A549 (cell line): ENCODE data around the gene SLC2A8. TPM values are rescaled to one million over a fixed set of nuclear protein-coding genes. Genes with fewer than 3 reads are reported as not detected.

ENCODE experiments used
- ATAC-seq, 2 experiments: fragments of 200-7000 bp in 1 of 2; fragments of >200 bp in 1 of 2; cut with Nextera tagmentation in 1 of 2; cut with Tn5 transposase in 1 of 2; 3 replicates each; pipeline versions ENCODE4 v1.8.0 to v1.9.1; 2018 to 2020; ENCODE audit warnings: mild to moderate bottlenecking in 1 of 2, moderate library complexity in 1 of 2
- CTCF ChIA-PET: fragments of 300-600 bp; sonication (Branson Sonifier 250); formaldehyde crosslinking; extraction: SDS; loops from one replicate; lab custom pipeline; 2021; ENCODE audit warnings: antibody characterized with exemption, inconsistent platforms; lab: Yijun Ruan, JAX
- POLR2A ChIA-PET: fragments of 350-600 bp; formaldehyde crosslinking; extraction: SDS; loops from one replicate; lab custom pipeline; 2021; ENCODE audit warnings: antibody characterized with exemption, inconsistent platforms; lab: Yijun Ruan, JAX
- DNase-seq, 2 experiments: peaks; one replicate each; pipeline versions ENCODE4 v3.0.0 to v3.0.0-alpha.2; 2011 to 2016; ENCODE audit warnings: low read depth in 1 of 2, low spot score in 1 of 2
- FAIRE-seq: peaks from 2 replicates; lab custom pipeline; 2011; peaks lifted over from hg19 to GRCh38; lab: Jason Lieb, UNC
- H3K27ac ChIP-seq, 2 experiments: fragments of >200 bp; sonication (Bioruptor Twin); formaldehyde crosslinking; 3 replicates each; pipeline ENCODE4 v1.5.1; 2016 to 2017
- H3K4me1 ChIP-seq: fragments of >200 bp; sonication (Bioruptor Twin); formaldehyde crosslinking; 3 replicates; pipeline ENCODE4 v1.6.1; 2016
- H3K4me2 ChIP-seq: fragments of >200 bp; sonication (Bioruptor Twin); formaldehyde crosslinking; 3 replicates; pipeline ENCODE4 v1.6.1; 2016
- H3K4me3 ChIP-seq: fragments of >200 bp; sonication (Bioruptor Twin); formaldehyde crosslinking; 3 replicates; pipeline ENCODE4 v1.5.1; 2016
- H3K9me3 ChIP-seq: fragments of >200 bp; sonication (Bioruptor Twin); formaldehyde crosslinking; 3 replicates; pipeline ENCODE4 v1.6.1; 2016
- CTCF ChIP-seq: fragments of >200 bp; sonication (Bioruptor Twin); formaldehyde crosslinking; IDR thresholded peaks from 3 replicates; pipeline ENCODE4 v1.5.1; 2016
- EHMT2 ChIP-seq: fragments of 200-600 bp; sonication (generic); IDR thresholded peaks from 2 replicates; pipeline ENCODE4 v1.6.1; 2016; ENCODE audit warnings: antibody characterized with exemption, low read depth, mild to moderate bottlenecking, moderate library complexity
- FOSL2 ChIP-seq, 2 experiments: fragments of 450-650 bp in 1 of 2; fragments of >200 bp in 1 of 2; sonication (Bioruptor Twin) in 1 of 2; formaldehyde crosslinking; IDR thresholded peaks; 2 replicates each; pipeline versions ENCODE4 v1.5.0 to v1.6.1; 2016 to 2020; ENCODE audit warnings: mild to moderate bottlenecking in 1 of 2, moderate library complexity in 1 of 2
- HOXB13 ChIP-seq: fragments of 250-450 bp; sonication (Bioruptor Pico); IDR thresholded peaks from 2 replicates; pipeline ENCODE4 v1.5.0; 2020; ENCODE audit warnings: low read depth, mild to moderate bottlenecking, moderate library complexity
- NPAS2 ChIP-seq: fragments of 250-450 bp; sonication (Bioruptor Pico); IDR thresholded peaks from 2 replicates; pipeline ENCODE4 v1.8.0; 2022; ENCODE audit warnings: mild to moderate bottlenecking, moderate library complexity, borderline replicate concordance
- POLR2AphosphoS2 ChIP-seq: conservative IDR thresholded peaks from 2 replicates; pipeline ENCODE4 v1.6.1; 2012; ENCODE audit warnings: low read length, improper control_type of control experiment, inconsistent platforms
- RAD21 ChIP-seq, 2 experiments: fragments of >200 bp in 1 of 2; sonication (Bioruptor Twin) in 1 of 2; formaldehyde crosslinking in 1 of 2; IDR thresholded peaks in 1 of 2; conservative IDR thresholded peaks in 1 of 2; 2 replicates in 1 of 2; 3 replicates in 1 of 2; pipeline ENCODE4 v1.6.1; 2012 to 2018; ENCODE audit warnings: inconsistent platforms in 1 of 2
- RFX5 ChIP-seq: fragments of 450-650 bp; IDR thresholded peaks from 2 replicates; pipeline ENCODE4 v1.7.1; 2014; ENCODE audit warnings: antibody characterized with exemption, mild to moderate bottlenecking, moderate library complexity
- SMC3 ChIP-seq: fragments of >200 bp; sonication (Bioruptor Twin); formaldehyde crosslinking; IDR thresholded peaks from 3 replicates; pipeline ENCODE4 v1.6.1; 2018; ENCODE audit warnings: inconsistent platforms
- TFCP2L1 ChIP-seq: fragments of 250-450 bp; sonication (Bioruptor Pico); IDR thresholded peaks from 2 replicates; pipeline ENCODE4 v1.5.0; 2021; ENCODE audit warnings: mild to moderate bottlenecking
- WGBS: methylation state at CpG from one replicate; pipeline ENCODE4 v1.1.6; 2017; ENCODE audit errors: missing lambda C conversion rate; 5-methylcytosine and 5-hydroxymethylcytosine counted together
- polyA plus RNA-seq, 4 experiments: library from polyadenylated mRNA; depleted of rRNA in 3 of 4; stranded (reverse); fragments of >200 nt; fragmentation: RNase III in 1 of 4; extraction: RNeasy Plus Mini Kit Qiagen cat#74134 plus additional on column Dnase treatment in 1 of 4; gene quantifications; 2 replicates in 3 of 4; 3 replicates in 1 of 4; pipeline ENCODE4 v1.2.3, GENCODE V29; 2011 to 2017
- small RNA-seq, 6 experiments: library from RNA; depleted of rRNA; stranded (forward); fragments of <200 nt; gene quantifications; one replicate each; pipeline ENCODE3, GENCODE V24; 2012
- TF ChIP-seq, protein P1 (sequence below): fragments of 150-350 bp; IDR thresholded peaks from 2 replicates; pipeline ENCODE4 v1.6.1; 2014; ENCODE audit warnings: low read depth, mild to moderate bottlenecking, low read length

SLC2A8 gene
- polyA plus RNA-seq, 2 of the 4 experiments (the other 2 are of a cell fraction): 7.3 to 16.0 TPM

- ATAC-seq (0 out of 6 replicates have a peak, but pooled peaks of 1 of the 2 experiments have one; percentile 13), FAIRE-seq (no peak), DNase-seq (peak; percentile 40 to 57)
- H3K27ac ChIP-seq: no peak overlapping the region
- TF ChIP-seq EHMT2: no peak
- peak; percentile 56 for TF ChIP-seq CTCF
- peak; percentile 30 to 43; a peak in 3 of 5 replicates for TF ChIP-seq RAD21 (conservative IDR thresholded peaks at IDR 0.05 in 1 of 2, IDR thresholded peaks at IDR 0.05 in 1 of 2)
- no peak for TF ChIP-seq TFCP2L1 (CRISPR knock-in tag)
- TF ChIP-seq SMC3: peak; percentile 52
- TF ChIP-seq POLR2AphosphoS2: no peak
- H3K4me2 ChIP-seq: no peak overlapping the region
- ChIA-PET CTCF (interaction anchor here (0.6 to 2.7 kb wide), 23 partner anchors 9 to 515 kb away, joined by 3 to 14 read pairs (median 4); no protein-coding TSS in a partner anchor), POLR2A (no interaction called here)
- H3K9me3 ChIP-seq: no peaks in the 10 kb centered on the region
- H3K4me1 ChIP-seq: peaks cover 10% of the 10 kb centered on the region
- 59% methylated on average over 6 of the region's 6 CpGs for WGBS
- H3K4me3 ChIP-seq: no peak overlapping the region
Measured at GRCh38 chr9:127455324-127455992, 58.5 kb downstream of the SLC2A8 start.

GRCh38 chr9:127457191-127457878 is 60.4 kb downstream of the SLC2A8 start:
- no peaks in the 10 kb centered on the region for H3K9me3 ChIP-seq
- no peak for ATAC-seq
- H3K27ac ChIP-seq: no peak overlapping the region
- no peak for DNase-seq
- no peak overlapping the region for H3K4me3 ChIP-seq
- ChIA-PET POLR2A (no interaction called here), CTCF (interaction anchor here (0.6 to 2.7 kb wide), 7 partner anchors 13 to 492 kb away, joined by 3 to 9 read pairs (median 4); no protein-coding TSS in a partner anchor)
- H3K4me1 ChIP-seq: peaks cover 9% of the 10 kb centered on the region
- FAIRE-seq: no peak
- WGBS: 87% methylated on average over 16 of the region's 17 CpGs
- TF ChIP-seq, protein P1, sequence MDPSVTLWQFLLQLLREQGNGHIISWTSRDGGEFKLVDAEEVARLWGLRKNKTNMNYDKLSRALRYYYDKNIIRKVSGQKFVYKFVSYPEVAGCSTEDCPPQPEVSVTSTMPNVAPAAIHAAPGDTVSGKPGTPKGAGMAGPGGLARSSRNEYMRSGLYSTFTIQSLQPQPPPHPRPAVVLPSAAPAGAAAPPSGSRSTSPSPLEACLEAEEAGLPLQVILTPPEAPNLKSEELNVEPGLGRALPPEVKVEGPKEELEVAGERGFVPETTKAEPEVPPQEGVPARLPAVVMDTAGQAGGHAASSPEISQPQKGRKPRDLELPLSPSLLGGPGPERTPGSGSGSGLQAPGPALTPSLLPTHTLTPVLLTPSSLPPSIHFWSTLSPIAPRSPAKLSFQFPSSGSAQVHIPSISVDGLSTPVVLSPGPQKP: no peak
- TF ChIP-seq NPAS2 (CRISPR knock-in tag): no peak
- no peak for TF ChIP-seq FOSL2 (IDR thresholded peaks at IDR 0.05)
- TF ChIP-seq FOSL2 (CRISPR knock-in tag; IDR thresholded peaks at IDR 0.05): no peak
- no peak for TF ChIP-seq HOXB13 (CRISPR knock-in tag)
- no peak for TF ChIP-seq RFX5
- no peak overlapping the region for H3K4me2 ChIP-seq

Small RNA genes lying within 50 kb of the gene (small RNA-seq; reads per million reads assigned to genes)
- 25.6 to 612 (median 68.9) reads per million in 6 experiments for gene SNORA65

Other genes starting within 250 kb of the SLC2A8 start
- gene GARNL3, start 132.4 kb upstream of the SLC2A8 start, polyA plus RNA-seq (2011; rRNA removed): 5.1 and 6.0 TPM in 2 replicates
- gene GARNL3, start 132.4 kb upstream of the SLC2A8 start, polyA plus RNA-seq (2017; fragmentation: RNase III; extraction: RNeasy Plus Mini Kit Qiagen cat#74134 plus additional on column Dnase treatment): 2.9 to 3.4 TPM (median 3.0 TPM) in 3 replicates
- 5.7 and 7.4 TPM in 2 replicates for gene ZNF79, start 27.2 kb downstream of the SLC2A8 start, polyA plus RNA-seq (2011; rRNA removed)
- 4.9 to 5.5 TPM (median 5.1 TPM) in 3 replicates for gene ZNF79, start 27.2 kb downstream of the SLC2A8 start, polyA plus RNA-seq (2017; fragmentation: RNase III; extraction: RNeasy Plus Mini Kit Qiagen cat#74134 plus additional on column Dnase treatment)
- 1,891 and 2,198 TPM in 2 replicates for gene RPL12, start 54.2 kb downstream of the SLC2A8 start, polyA plus RNA-seq (2011; rRNA removed)
- gene RPL12, start 54.2 kb downstream of the SLC2A8 start, polyA plus RNA-seq (2017; fragmentation: RNase III; extraction: RNeasy Plus Mini Kit Qiagen cat#74134 plus additional on column Dnase treatment): 2,384 to 2,622 TPM (median 2,519 TPM) in 3 replicates
- gene LRSAM1, start 54.3 kb downstream of the SLC2A8 start, polyA plus RNA-seq (2011; rRNA removed): 5.1 and 6.4 TPM in 2 replicates
- 9.2 to 10.5 TPM (median 10.0 TPM) in 3 replicates for gene LRSAM1, start 54.3 kb downstream of the SLC2A8 start, polyA plus RNA-seq (2017; fragmentation: RNase III; extraction: RNeasy Plus Mini Kit Qiagen cat#74134 plus additional on column Dnase treatment)
- 13.3 and 20.4 TPM in 2 replicates for gene STXBP1, start 215.1 kb downstream of the SLC2A8 start, polyA plus RNA-seq (2011; rRNA removed)
- 16.1 to 22.6 TPM (median 19.8 TPM) in 3 replicates for gene STXBP1, start 215.1 kb downstream of the SLC2A8 start, polyA plus RNA-seq (2017; fragmentation: RNase III; extraction: RNeasy Plus Mini Kit Qiagen cat#74134 plus additional on column Dnase treatment)